GM10266 (cell line): ENCODE results near the gene TLE5.

ENCODE experiments used
- DNase-seq: peaks from one replicate; pipeline ENCODE4 v3.0.0; 2012; ENCODE audit errors: extremely low spot score
- CTCF ChIP-seq: IDR thresholded peaks from 2 replicates; pipeline ENCODE4 v1.5.1; 2012; ENCODE audit warnings: mild to moderate bottlenecking, low read depth; ENCODE audit not compliant: control insufficient read depth, insufficient read depth; ENCODE audit errors: missing control alignments

Gene TLE5

DNA sequence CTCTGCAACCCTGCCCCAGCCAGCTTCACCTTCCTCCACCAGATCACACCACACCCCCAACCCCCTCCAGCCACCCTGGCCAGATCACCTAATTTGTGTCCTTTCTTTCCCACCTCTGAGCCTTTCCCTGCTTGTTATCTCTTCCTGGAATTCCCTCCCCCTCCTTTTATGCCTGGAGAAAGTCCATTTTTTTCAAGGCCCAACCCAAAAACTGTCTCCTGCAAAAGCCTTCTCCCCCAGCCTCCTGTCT is 28.0 kb downstream of the TLE5 start:
- TF ChIP-seq CTCF, result no peak
- no peak for DNase-seq

GRCh38 chr19:3033595-3034405 is 28.5 kb downstream of the TLE5 start:
- no peak for TF ChIP-seq CTCF
- no peak for DNase-seq

DNA sequence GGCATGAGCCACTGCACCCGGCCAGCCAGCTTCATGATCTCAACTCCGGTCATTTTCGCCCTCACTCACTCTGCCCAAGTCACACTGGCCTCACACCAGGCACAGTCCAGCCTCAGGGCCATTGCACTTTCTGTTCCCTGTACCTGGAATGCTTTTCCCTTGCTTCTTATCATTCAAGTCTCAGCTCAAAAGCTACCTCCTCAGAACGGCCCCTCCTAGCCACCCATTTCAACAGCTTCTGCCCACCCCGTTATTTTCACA is 30.8 kb downstream of the TLE5 start:
- DNase-seq, result no peak
- no peak for TF ChIP-seq CTCF

DNA sequence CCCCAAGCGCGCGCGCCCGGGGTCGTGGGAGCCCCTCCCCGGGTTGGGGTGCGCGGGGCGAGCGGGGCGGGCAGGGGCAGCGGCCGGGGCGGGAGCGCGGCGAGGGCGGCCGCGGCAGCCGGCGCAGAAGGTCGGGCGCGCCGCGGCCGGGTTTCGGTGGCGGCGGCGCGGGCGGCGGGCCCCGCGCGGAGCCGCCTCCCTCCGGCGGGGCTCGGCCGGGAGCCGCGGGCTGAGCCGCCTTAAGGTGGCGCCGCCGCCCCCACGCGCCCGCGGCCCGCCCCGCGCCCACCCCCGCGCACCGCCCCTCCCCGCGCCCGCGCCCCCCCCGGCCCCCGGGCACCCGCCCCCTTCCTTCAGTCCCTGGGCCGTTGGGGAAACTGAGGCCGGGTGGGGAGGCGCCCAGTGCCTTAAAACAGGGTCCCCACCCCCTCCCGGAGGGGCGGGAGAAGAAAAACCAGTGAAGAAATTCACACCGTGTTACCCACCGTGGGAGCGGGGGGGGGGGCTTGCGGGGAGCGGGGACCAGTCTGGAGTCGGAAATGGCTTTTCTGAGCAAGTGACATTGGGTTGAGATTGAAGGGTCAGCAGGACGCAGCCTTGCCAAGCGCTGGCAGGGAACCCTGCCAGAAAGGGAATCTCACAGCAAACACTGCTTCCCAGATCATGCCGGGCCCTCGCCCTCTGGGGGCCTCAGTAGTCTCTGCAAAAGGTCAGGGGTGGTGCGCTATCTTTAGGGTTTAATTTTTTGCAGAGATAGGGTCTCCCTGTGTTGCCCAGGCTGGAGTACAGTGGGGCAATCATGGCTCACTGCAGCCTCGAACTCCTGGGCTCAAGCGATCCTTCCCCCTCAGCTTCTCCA is 33.0 kb downstream of the TLE5 start, which contains the start of gene TLE2:
Gene TLE2, minus strand, starts transcription at position 216 of the 859 bp plus-strand sequence. CDS start 376 bp downstream, outside the sequence.
- peak; percentile 81 for DNase-seq
- no peak for TF ChIP-seq CTCF

- no peak for TF ChIP-seq CTCF
- DNase-seq, result no peak
These were observed 33.8 kb downstream of the TLE5 start for GRCh38 chr19:3028305-3029064.

GRCh38 chr19:3027981-3028304 is 34.4 kb downstream of the TLE5 start:
- no peak for DNase-seq
- TF ChIP-seq CTCF, result no peak
